ENCODE data around the gene LYZL4.

Gene LYZL4

GRCh38 chr3:42412526-42413155 is 2.2 kb upstream of the LYZL4 start:
- TF ChIP-seq TCF4 (CRISPR knock-in tag; IDR thresholded peaks at IDR 0.05; ENCODE audit: borderline replicate concordance) (no peak), PPARA (CRISPR knock-in tag; IDR thresholded peaks at IDR 0.05; ENCODE audit: borderline replicate concordance) (no peak), ZNF8 (CRISPR knock-in tag; IDR thresholded peaks at IDR 0.05) (no peak), TOX (CRISPR knock-in tag; IDR thresholded peaks at IDR 0.05; ENCODE audit: borderline replicate concordance) (no peak), ESRRG (CRISPR knock-in tag; IDR thresholded peaks at IDR 0.05) (no peak), ZNF565 (CRISPR knock-in tag; conservative IDR thresholded peaks at IDR 0.05; ENCODE audit: low read depth) (no peak), CSRNP3 (CRISPR knock-in tag; IDR thresholded peaks at IDR 0.05) (no peak), RARB (CRISPR knock-in tag; IDR thresholded peaks at IDR 0.05) (no peak)
- ATAC-seq = no peak

GRCh38 chr3:42411429-42411828 is 1.0 kb upstream of the LYZL4 start:
- TF ChIP-seq CREB5 (CRISPR knock-in tag; IDR thresholded peaks at IDR 0.05; ENCODE audit: low read depth) = no peak
- TF ChIP-seq TSHZ2 (CRISPR knock-in tag; IDR thresholded peaks at IDR 0.05) = no peak
- TF ChIP-seq CSDC2 (CRISPR knock-in tag; IDR thresholded peaks at IDR 0.05) = no peak
- TF ChIP-seq TOX (CRISPR knock-in tag; IDR thresholded peaks at IDR 0.05; ENCODE audit: borderline replicate concordance) = no peak
- TF ChIP-seq TCF4 (CRISPR knock-in tag; IDR thresholded peaks at IDR 0.05; ENCODE audit: borderline replicate concordance) = no peak
- no peak for TF ChIP-seq ZC3H10 (CRISPR knock-in tag; IDR thresholded peaks at IDR 0.05)
- no peak for TF ChIP-seq PPARA (CRISPR knock-in tag; IDR thresholded peaks at IDR 0.05; ENCODE audit: borderline replicate concordance)
- TF ChIP-seq CSRNP3 (CRISPR knock-in tag; IDR thresholded peaks at IDR 0.05) = no peak
- TF ChIP-seq PATZ1 (CRISPR knock-in tag; IDR thresholded peaks at IDR 0.05; ENCODE audit: borderline replicate concordance) = no peak
- no peak for TF ChIP-seq GLIS3 (CRISPR knock-in tag; IDR thresholded peaks at IDR 0.05)
- no peak for TF ChIP-seq OSR1 (CRISPR knock-in tag; IDR thresholded peaks at IDR 0.05)
- no peak for TF ChIP-seq ZFP30 (CRISPR knock-in tag; IDR thresholded peaks at IDR 0.05)
- TF ChIP-seq ISL1 (CRISPR knock-in tag; IDR thresholded peaks at IDR 0.05) = no peak
- no peak for TF ChIP-seq ARNTL (CRISPR knock-in tag; IDR thresholded peaks at IDR 0.05; ENCODE audit: borderline replicate concordance, low read depth)
- TF ChIP-seq ZNF8 (CRISPR knock-in tag; IDR thresholded peaks at IDR 0.05) = no peak
- no peak for TF ChIP-seq POU6F1 (CRISPR knock-in tag; IDR thresholded peaks at IDR 0.05; ENCODE audit: borderline replicate concordance, low read depth)
- no peak for TF ChIP-seq RARB (CRISPR knock-in tag; IDR thresholded peaks at IDR 0.05)
- no peak for TF ChIP-seq ESRRG (CRISPR knock-in tag; IDR thresholded peaks at IDR 0.05)
- no peak for ATAC-seq
